Fibroblast of the aortic adventitia (primary cell): ENCODE measurements around the gene CIAO2B. TPM values are rescaled to one million over a fixed set of nuclear protein-coding genes. Genes with fewer than 3 reads are reported as not detected.

Experiments used
- DNase-seq: peaks from one replicate; pipeline ENCODE4 v3.0.0-alpha.2; 2010; ENCODE audit warnings: low read depth
- H3K4me3 ChIP-seq: 2 replicates; pipeline ENCODE4 v1.5.1; 2011; ENCODE audit warnings: low read depth, mild to moderate bottlenecking, control low read depth, low read length, moderate library complexity
- total RNA-seq: library from RNA; depleted of rRNA; stranded (reverse); fragments of >200 nt; gene quantifications from 2 replicates; pipeline ENCODE4 v1.2.3, GENCODE V29; 2012; ENCODE audit warnings: low replicate concordance
- TF ChIP-seq, protein P1 (sequence below): IDR thresholded peaks from 2 replicates; pipeline ENCODE4 v1.5.1; 2011; ENCODE audit warnings: mild to moderate bottlenecking, low read length, control low read depth, inconsistent platforms; ENCODE audit not compliant: insufficient read depth

CIAO2B gene
- total RNA-seq, 1 donor: 109 TPM

DNA sequence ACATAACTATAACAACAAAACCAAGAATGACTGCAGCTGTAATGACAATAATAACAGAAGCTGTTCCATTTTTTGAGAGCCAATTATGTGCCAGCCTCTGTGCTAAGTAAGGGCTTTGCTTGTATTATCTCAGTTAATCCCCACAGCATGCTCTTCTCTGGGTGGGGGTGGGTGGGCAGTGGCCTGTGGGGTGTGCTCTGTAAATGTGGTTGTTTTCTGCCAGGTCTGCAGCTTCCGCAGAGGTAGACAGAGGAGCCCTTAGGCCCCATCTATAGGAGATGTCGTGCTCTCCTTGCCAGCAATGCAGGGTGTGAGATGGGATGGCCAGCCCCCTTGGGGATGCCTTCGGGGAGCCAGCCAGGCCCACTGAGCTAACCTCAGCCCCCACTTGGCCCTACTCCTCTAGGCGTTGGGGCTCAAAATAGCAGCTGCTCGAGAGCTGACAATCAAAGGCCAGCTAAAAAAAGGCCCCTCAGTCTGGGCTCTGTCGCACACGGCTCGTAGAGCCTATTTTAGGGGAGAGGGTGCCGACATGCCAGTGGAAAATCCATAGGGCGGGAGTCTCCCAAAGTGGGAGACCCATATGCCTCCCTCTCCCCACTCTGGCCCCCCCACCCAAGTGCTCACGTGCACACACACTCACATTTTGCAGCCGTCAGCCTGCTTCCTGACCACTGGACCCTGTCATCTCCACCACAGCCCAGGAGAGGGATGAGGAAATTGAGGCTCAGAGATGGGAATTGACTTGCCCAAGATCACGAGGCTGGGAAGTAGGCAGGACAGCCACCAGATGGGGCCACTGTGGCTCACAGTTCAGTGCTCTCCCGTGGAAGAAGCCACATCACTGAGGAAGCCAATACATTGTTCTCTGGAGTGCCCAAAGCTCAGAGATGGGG is 31.3 kb downstream of the CIAO2B start:
- DNase-seq: no peak
- TF ChIP-seq, protein P1, sequence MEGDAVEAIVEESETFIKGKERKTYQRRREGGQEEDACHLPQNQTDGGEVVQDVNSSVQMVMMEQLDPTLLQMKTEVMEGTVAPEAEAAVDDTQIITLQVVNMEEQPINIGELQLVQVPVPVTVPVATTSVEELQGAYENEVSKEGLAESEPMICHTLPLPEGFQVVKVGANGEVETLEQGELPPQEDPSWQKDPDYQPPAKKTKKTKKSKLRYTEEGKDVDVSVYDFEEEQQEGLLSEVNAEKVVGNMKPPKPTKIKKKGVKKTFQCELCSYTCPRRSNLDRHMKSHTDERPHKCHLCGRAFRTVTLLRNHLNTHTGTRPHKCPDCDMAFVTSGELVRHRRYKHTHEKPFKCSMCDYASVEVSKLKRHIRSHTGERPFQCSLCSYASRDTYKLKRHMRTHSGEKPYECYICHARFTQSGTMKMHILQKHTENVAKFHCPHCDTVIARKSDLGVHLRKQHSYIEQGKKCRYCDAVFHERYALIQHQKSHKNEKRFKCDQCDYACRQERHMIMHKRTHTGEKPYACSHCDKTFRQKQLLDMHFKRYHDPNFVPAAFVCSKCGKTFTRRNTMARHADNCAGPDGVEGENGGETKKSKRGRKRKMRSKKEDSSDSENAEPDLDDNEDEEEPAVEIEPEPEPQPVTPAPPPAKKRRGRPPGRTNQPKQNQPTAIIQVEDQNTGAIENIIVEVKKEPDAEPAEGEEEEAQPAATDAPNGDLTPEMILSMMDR: no peak
- no peak overlapping the region for H3K4me3 ChIP-seq

GRCh38 chr16:66901626-66902025 is 32.6 kb downstream of the CIAO2B start:
- TF ChIP-seq, protein P1: no peak
- DNase-seq: no peak
- H3K4me3 ChIP-seq: no peak overlapping the region

DNA sequence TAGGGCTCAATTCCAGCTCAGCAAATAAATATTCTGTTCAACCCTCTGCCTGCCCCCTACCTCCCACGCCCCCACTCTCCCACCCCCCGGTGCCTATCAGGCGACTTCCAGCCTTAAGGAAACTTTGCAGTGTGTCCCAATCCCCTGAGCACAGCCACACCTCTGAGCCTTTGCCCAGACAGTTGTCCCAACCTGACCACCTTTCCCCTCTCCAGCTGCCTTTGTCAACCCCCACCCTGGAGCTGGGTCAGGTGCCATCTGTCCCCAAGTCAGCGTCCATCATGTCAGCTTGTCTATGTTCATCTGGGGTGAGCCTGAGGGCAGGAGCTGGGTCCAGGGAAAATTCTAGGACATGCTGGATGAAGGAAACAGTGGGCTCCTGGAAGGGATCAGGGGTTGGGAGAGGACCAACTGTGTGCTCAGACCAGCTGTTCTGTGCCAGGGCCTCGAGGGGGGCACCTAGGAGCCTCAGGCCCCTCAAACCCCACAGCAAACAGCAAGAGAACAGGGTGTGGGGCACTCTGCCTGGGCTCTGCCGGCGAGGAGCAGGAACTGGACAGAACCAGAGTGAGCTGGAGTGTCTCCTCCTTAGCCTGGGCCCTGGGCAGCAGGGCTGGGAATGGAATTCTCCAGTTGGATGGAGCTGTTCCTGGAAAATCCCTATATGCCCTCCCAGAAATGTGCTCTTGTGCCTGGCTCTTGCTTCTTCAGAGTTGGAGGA is 33.3 kb downstream of the CIAO2B start:
- TF ChIP-seq, protein P1: no peak
- DNase-seq: peak; percentile 55
- H3K4me3 ChIP-seq: no peak overlapping the region

GRCh38 chr16:66899945-66900710 is 34.1 kb downstream of the CIAO2B start:
- H3K4me3 ChIP-seq: no peak overlapping the region
- peak; percentile 78 for DNase-seq
- TF ChIP-seq, protein P1: no peak

- no peak overlapping the region for H3K4me3 ChIP-seq
- DNase-seq: peak; percentile 78
- TF ChIP-seq, protein P1: no peak
Observed at GRCh38 chr16:66899310-66899944, 34.8 kb downstream of the CIAO2B start.

- TF ChIP-seq, protein P1: no peak
- no peak for DNase-seq
- no peak overlapping the region for H3K4me3 ChIP-seq
Observed at GRCh38 chr16:66898933-66899309, 35.3 kb downstream of the CIAO2B start.
